Right kidney (tissue), 1 donor: ENCODE data around the gene WDFY1.

Experiments used
- DNase-seq: peaks from one replicate; pipeline ENCODE4 v3.0.0-alpha.2; 2016

WDFY1 gene

DNA sequence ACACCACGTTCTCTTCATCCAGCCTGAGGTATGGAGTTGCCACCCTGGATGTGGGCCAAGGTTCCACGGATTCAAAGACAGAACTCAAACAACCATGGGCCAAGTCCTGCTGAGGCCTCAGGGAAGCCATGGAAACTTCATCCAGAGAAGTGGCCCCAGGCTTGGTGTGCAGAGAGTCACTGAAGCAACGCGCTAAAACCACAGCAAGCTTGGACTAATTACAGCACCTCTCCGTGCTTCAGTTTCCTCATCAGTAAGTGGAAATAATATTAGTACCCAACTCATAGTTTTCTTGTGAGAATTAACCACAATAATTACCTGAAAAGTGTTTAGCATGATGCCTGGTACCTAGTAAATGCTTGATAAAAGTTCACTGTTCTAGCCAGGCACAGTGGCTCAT is 88.6 kb downstream of the WDFY1 start:
- DNase-seq = no peak

DNA sequence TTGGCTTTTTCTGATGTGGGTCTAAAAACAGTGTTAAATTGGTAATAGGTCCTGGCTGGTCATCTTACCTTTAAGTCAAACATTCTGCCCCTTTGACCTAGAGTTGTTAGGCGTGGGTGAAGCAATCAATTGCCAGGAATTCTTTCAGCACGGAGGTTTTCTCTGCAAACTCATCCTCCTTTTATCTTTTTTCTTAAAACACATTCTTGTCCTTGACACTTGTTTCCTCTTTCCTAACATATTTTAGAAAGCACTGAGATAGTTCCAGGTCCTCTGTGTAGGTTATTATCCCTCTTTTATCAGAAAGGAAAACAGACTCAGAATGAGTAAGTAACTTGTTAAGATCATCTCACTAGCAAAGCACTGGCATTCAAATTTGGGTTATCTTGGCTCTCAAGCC is 89.1 kb downstream of the WDFY1 start:
- no peak for DNase-seq

DNA sequence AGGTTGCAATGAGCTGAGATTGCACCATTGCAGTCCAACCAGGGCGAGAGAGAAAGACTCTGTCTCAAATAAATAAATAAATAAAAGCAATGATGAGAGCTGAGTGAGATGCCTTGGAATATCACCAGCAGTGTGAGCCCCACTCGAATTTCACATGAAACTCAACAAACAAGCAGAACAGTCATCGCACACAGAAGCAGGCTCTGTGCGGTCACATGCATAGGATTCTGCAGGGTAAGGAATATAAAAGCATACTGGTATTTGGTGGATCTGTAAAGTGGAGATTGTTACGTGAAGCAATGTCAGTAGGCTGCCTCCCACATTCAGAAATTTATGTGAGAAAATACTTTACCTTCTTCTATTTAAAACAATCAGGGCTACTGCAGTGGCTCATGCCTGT is 89.7 kb downstream of the WDFY1 start:
- no peak for DNase-seq

DNA sequence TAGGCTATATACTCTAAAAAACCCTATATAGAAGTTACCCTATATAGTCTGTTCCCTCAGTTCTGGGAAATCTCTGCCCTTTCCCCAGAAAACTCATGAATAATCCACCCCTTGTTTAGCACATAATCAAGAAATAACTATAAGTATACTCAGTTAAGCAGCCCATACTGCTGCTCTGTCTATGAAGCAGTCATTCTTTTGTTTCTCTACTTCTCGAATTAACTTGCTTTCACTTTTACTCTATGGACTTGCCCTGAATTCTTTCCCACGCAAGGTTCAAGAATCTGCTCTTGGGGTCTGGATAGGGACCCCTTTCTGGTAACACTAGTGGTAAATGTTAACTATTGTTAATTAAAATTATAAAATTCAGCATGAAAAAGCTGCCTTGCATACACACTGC is 90.4 kb downstream of the WDFY1 start:
- DNase-seq = no peak

DNA sequence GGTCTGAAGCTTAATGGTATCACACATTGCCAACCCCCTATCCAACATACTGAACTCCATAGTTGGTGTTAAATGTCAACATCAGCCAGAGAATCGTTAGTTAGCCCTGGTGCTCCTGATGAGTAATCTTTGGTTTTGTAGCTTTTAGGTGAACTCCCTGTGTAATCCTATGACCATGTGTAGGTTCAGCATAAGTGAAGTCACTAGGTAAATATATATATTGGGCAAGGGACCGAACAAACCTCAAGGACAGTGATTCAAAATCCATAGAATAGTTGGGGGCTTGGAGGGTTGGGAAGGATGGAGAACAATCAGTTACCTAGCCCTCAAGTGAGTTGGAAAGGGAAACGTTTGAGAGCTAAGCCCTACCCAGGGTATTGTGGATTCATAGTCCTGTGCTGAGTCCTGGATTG is 91.7 kb downstream of the WDFY1 start:
- DNase-seq = no peak

DNA sequence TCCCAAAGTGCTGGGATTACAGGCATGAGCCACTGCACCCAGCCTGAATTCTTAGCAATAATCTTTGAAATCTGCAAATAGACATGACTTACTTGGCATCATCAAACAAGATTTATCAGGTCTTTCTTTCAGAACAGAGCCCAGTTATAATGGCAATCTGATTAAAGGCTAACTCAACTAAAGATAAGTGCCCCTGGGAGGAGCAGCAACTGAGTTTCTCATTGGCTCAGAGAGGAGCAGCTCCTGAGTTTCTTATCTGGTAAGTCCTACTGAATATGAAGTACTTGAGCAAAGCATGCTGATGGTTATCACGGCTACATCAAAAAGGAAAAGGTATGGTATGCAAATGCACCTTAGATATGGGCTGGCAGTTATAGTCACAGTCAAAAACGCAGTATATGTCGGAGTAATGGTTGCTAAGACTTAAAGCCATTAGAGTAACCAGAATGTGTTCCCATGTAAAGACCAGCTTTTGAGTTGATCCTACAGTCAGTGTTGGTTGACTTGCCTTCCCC is 92.8 kb downstream of the WDFY1 start:
- no peak for DNase-seq

DNA sequence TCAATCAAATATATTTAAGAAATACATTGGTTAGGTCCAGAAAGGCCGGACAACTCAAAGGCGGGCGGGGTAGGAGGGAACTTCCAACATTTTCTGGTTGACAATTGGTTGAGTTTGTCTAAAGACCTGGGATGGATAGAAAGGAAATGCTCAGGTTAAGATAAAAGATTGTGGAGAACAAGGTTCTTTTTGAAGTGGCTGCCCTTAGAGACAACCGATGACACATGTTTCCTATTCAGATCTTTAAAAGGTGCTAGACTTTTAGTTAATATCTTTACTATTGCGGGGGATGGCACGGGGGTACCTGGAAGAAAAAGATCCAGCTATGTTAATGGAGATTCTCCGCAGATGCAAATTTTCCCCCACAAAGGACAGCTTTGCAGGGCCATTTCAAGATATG is 97.7 kb downstream of the WDFY1 start:
- no peak for DNase-seq

DNA sequence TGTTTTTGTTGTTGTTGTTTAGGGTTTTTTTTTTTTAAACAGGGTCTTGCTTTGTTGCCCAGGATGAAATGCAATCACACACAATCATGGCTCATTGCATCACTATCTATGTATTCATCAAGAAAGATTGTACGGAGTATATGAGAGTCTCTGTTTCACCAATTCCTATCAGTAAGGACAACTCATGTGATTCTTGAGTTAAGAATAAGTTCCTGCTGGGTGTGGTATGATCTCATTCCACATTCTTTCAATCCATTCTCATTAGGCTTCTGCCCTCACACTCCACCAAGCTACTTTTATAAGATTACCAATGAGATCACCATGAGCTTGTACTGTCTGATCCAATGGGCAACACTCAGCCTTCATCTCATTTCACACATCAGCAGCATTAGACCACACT is 98.6 kb downstream of the WDFY1 start:
- no peak for DNase-seq

DNA sequence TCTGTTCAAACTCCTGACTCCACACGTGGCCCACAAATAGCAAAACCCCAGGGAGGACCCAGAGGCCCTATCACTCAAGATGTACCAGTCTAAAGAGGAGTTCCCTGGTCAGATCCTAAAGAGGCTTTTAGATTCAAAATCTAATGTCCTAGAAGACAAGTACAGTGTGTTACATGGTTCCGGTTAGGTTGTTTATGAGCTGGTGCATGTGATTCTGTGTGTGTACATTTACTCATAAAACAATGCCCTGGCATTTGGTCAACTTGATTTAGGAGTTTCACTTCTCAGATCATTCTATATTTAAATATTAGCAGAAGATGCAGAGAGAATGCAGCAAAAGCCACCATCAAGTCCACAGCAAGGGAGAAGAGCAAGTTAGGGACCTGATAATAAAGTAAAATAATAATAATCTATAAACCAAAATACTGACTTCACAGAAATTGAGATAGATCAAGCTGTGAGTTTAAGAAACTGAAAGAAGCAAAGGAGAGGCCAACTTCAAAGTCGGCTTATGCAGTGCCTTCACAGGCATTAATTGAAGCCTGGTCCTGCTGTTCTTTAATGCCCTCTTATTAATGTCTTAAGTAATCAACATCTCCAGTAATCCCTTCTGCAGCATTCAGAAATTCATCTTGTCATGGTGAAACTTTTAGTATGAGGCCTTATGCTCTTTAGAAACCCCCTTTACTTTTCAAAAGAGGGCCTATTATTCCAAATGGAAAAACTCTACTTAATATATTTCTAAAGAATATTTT is 103.5 kb downstream of the WDFY1 start:
- DNase-seq = no peak

DNA sequence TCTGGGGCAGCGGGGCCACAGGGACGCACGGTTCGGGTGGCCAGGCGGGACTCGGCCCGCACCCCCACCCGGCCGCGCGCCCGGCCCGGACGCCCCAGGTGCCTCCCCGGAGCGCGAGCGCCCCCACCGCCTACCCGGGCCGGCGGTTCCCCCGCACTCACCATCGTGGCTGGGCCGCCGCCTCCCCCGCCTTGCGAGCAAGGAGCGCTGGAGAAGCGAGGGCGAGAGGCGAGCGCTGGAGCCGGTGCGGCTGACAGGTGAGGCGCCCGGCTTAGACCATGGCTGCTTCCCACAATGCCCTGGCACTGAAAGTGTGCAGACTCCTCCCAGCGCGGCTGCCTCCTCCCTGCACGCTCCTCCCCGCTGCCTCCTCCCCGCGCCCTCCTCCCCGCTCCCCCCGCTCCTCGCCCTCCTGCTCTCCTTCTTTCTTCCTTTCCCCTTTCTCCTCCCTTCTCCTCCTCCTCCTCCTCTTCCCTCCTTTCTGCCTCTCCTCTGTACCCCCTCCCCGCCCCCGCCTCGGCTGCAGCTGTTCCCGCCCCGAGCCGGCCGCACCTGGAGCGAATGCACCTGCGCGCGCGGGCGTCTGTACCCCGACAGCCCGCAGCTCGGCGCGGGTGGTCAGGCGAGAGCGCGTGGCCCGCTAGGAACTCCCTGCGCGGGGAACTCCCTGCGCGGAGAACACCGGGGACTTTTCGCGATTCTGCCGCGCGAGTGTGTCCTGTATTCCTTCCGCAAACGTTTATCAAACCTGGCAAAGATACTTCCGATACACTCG is 107.7 kb downstream of the WDFY1 start, which contains the start of gene AP1S3:
AP1S3 (minus strand) TSS at position 296 of the 775 bp plus-strand sequence; CDS start at position 164, 132 bp downstream.
- DNase-seq = peak; percentile 73

DNA sequence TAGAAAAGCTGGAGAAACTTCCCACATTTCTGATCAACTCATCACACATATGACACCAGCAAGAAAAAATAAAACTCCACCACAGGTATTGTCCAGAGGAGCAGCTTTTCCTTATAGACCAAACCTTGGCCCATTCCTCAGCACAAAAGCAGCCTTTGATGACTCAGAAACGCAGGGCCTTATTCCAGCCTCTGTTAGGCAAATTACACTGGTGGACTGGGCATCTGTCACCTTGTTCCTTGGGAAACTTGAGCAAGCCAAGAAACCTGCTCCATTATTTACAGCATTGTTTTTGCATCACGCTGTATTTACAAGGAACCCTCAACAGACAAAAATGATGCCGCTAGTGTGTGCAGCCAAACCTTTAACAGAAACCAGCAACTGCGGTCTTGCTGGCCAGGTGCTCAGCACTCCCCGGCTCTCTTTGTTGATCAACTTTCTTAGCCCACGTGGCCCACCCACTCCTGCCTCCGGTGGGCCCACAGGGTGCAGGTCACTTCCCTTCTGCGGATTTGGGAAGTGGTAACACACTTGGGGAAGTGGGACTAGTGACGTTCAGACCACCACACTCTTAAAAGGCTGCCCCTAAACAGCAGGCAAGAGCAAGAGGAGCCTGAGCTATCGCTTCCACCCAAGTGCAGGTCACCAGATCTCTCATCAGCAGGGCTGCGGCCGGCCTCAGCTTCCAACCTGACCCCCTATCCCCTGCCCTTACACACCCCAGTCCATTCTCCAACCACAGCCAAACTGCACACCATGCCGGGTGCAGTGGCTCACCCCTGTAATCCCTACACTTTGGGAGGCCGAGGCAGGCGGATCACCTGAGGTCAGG is 109.2 kb downstream of the WDFY1 start:
- DNase-seq = no peak

DNA sequence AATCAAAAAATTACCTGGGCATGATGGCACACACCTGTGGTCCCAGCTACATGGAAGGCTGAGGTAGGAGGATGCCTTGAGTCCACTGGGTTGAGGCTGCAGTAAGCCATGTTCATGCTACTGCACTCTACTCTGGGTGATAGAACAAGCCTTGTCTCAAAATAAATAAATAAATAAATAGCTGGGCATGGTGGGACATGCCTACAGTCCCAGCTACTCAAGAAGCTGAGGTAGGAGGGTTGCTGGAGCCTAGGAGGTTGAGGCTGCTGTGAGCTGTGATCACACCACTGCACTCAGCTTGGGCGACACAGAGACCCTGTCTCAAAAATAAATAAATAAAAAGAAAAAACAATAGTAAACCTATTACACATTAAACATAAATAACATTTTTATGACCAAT is 110.7 kb downstream of the WDFY1 start:
- DNase-seq = no peak

DNA sequence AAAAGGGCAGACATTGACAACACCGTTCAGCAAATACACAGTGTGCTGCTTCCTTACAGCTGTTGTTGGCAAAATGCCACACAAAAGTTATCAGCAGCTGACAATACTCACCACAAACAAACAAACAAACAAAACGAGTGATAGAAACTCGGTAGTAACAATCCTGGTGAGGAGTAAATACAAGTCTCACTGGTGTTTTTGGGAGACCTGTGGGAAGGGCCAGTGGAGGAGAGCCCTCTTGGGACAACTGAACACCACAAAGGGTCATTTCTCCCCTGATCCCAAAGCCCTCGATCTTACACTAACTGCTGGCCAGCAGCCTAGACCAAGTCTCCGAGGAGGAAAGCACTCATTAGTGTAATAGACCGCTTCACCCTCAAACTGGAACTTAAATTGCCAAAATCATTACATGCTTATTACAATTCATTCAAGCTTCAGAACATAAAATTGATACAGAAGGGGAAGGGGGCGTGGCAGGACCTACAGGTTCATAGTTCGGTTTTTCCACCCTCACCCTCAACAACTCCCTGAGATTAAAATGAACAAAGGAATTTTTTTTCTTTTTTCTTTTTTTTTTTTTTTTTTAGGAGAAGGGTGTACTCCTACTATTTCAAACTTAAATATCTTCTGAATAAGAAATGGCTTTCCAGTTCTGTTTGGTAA is 112.8 kb downstream of the WDFY1 start:
- DNase-seq = peak; percentile 31

DNA sequence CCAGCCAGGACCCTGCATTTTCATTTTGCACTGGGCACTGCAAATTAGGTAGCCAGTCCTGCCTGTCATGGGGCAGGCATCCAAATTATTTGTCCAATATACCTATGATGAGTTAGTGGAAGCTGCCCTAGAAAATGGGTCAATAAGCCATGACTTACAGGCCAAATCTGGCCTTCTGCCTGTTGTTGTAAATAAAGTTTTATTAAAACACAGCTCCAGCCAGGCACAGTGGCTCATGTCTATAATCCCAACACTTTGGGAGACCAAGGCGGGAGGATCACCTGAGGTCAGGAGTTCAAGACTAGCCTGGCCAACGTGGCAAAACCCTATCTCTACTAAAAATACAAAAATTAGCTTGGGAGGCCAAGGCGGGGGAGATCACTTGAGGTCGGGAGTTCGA is 116.0 kb downstream of the WDFY1 start:
- no peak for DNase-seq

DNA sequence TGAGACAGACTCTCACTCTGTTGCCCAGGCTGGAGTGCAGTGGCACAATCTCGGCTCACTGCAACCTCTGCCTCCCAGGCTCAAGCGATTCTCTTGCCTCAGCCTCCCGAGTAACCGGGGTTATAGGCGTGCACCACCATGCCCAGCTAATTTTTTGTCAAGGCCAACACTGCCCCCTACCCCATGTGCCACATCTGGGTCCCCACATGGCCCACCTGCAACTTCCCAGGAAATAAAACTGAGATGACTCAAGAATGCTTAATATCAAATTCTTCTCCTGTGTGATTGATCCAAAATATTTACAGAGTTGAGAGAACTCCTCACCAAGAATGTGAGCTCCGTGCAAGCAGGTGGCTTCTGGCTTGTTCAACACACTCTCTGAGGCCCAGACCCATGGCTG is 116.8 kb downstream of the WDFY1 start:
- no peak for DNase-seq

DNA sequence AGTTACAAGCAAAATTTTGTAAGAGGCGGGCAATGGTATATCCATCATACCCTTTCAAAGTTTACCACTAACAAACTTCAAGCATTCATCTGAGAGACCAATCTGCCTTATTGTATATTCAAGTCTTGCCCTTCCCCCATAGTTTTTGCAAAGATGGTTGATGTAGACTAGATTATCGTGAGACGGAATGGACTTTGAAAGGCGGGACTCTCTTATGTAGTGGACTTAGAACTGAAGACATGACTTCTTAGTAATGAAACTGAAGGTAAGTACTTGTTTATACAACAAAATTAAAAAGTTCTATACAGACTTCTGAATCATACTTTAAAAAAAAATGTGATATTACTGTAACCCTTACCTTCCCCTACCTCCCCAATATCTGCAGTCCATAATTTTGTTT is 118.1 kb downstream of the WDFY1 start:
- DNase-seq = no peak
